Muscle layer of duodenum (tissue), 2 donors: ENCODE measurements around the gene GPR155.

Source experiments
- H3K27ac ChIP-seq: one replicate; pipeline ENCODE4 v1.7.0; 2013; ENCODE audit warnings: mild to moderate bottlenecking, low read length
- H3K27me3 ChIP-seq: one replicate; pipeline ENCODE4 v1.7.0; 2013; ENCODE audit warnings: low read depth, mild to moderate bottlenecking, control low read depth, low read length
- H3K36me3 ChIP-seq, 2 donors: one replicate each; pipeline ENCODE4 v1.7.0; 2013; ENCODE audit warnings: low read length in 2 of 2, control low read depth in 1 of 2, mild to moderate bottlenecking in 1 of 2; ENCODE audit not compliant: insufficient read depth in 2 of 2, control insufficient read depth in 1 of 2
- H3K4me1 ChIP-seq, 2 donors: one replicate each; pipeline ENCODE4 v1.7.0; 2013; ENCODE audit warnings: low read length in 2 of 2, mild to moderate bottlenecking in 2 of 2, control low read depth in 1 of 2, moderate library complexity in 1 of 2; ENCODE audit not compliant: insufficient read depth in 2 of 2, control insufficient read depth in 1 of 2
- H3K4me3 ChIP-seq, 2 donors: one replicate each; pipeline ENCODE4 v1.7.0; 2013; ENCODE audit warnings: low read length in 2 of 2, low read depth in 1 of 2, mild to moderate bottlenecking in 1 of 2
- H3K9me3 ChIP-seq, 2 donors: one replicate each; pipeline ENCODE4 v1.7.0; 2013; ENCODE audit warnings: low read length in 2 of 2, control low read depth in 1 of 2, mild to moderate bottlenecking in 1 of 2; ENCODE audit not compliant: control insufficient read depth in 1 of 2
- donor health status: healthy.

GPR155 gene, protein sequence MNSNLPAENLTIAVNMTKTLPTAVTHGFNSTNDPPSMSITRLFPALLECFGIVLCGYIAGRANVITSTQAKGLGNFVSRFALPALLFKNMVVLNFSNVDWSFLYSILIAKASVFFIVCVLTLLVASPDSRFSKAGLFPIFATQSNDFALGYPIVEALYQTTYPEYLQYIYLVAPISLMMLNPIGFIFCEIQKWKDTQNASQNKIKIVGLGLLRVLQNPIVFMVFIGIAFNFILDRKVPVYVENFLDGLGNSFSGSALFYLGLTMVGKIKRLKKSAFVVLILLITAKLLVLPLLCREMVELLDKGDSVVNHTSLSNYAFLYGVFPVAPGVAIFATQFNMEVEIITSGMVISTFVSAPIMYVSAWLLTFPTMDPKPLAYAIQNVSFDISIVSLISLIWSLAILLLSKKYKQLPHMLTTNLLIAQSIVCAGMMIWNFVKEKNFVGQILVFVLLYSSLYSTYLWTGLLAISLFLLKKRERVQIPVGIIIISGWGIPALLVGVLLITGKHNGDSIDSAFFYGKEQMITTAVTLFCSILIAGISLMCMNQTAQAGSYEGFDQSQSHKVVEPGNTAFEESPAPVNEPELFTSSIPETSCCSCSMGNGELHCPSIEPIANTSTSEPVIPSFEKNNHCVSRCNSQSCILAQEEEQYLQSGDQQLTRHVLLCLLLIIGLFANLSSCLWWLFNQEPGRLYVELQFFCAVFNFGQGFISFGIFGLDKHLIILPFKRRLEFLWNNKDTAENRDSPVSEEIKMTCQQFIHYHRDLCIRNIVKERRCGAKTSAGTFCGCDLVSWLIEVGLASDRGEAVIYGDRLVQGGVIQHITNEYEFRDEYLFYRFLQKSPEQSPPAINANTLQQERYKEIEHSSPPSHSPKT

GRCh38 chr2:174486563-174487107, at the start of gene GPR155:
TSS of gene GPR155 (minus strand) at chr2:174487029. CDS start at chr2:174481956, 5,073 bp downstream.
- peak within 1 kb of the TSS; percentile 92 for H3K27ac ChIP-seq
- peaks cover under 1 to 2% of the 10 kb centered on the region in 2 donors for H3K36me3 ChIP-seq
- no peaks in the 10 kb centered on the region for H3K9me3 ChIP-seq
- H3K4me3 ChIP-seq, result peak within 1 kb of the TSS; percentile 86 to 89
- H3K4me1 ChIP-seq, result peaks cover 0 to 8% of the 10 kb centered on the region in 2 donors
- no peaks in the 10 kb centered on the region for H3K27me3 ChIP-seq

- no peak overlapping the region for H3K27ac ChIP-seq
- H3K4me3 ChIP-seq, result no peak overlapping the region
- no peaks in the 10 kb centered on the region for H3K9me3 ChIP-seq
- no peaks in the 10 kb centered on the region for H3K27me3 ChIP-seq
- H3K36me3 ChIP-seq, result no peaks in the 10 kb centered on the region
- H3K4me1 ChIP-seq, result no peaks in the 10 kb centered on the region
These were observed 49.2 kb upstream of the GPR155 start for GRCh38 chr2:174535757-174536703.

- H3K4me3 ChIP-seq, result no peak overlapping the region
- no peaks in the 10 kb centered on the region for H3K4me1 ChIP-seq
- H3K36me3 ChIP-seq, result no peaks in the 10 kb centered on the region
- no peaks in the 10 kb centered on the region for H3K9me3 ChIP-seq
- H3K27me3 ChIP-seq, result no peaks in the 10 kb centered on the region
- no peak overlapping the region for H3K27ac ChIP-seq
These were observed 48.3 kb upstream of the GPR155 start for GRCh38 chr2:174535083-174535482.

DNA sequence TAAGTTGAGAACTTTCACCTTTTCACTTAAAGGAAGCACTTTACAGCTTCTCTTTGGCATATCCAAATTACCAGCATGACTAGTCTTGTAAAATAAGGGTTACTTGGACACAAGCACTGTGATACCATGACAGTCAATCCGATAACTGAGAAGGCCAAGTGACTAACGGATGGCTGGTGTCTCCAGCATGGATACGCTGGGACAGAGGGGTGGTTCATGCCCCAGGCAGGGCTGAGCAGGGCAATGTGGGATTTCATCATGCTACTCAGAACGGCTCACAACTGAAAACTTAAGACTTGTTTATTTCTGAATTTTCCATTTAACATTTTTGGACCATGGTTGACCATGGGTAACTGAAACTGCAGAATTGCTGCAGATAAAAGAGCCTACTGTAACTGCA, 43.1 kb upstream of the GPR155 start:
- H3K9me3 ChIP-seq, result no peaks in the 10 kb centered on the region
- no peaks in the 10 kb centered on the region for H3K4me1 ChIP-seq
- H3K4me3 ChIP-seq, result no peak overlapping the region
- no peaks in the 10 kb centered on the region for H3K27me3 ChIP-seq
- no peak overlapping the region for H3K27ac ChIP-seq
- H3K36me3 ChIP-seq, result no peaks in the 10 kb centered on the region

- Histone ChIP-seq H3K9me3 (no peaks in the 10 kb centered on the region), H3K36me3 (no peaks in the 10 kb centered on the region), H3K27me3 (no peaks in the 10 kb centered on the region), H3K4me1 (no peaks in the 10 kb centered on the region), H3K4me3 (no peak overlapping the region), H3K27ac (no peak overlapping the region)
These were observed 41.1 kb upstream of the GPR155 start for GRCh38 chr2:174527959-174528358.

- Histone ChIP-seq H3K27ac (no peak overlapping the region), H3K4me1 (no peaks in the 10 kb centered on the region), H3K4me3 (no peak overlapping the region), H3K9me3 (no peaks in the 10 kb centered on the region), H3K27me3 (no peaks in the 10 kb centered on the region), H3K36me3 (no peaks in the 10 kb centered on the region)
These were observed 40.4 kb upstream of the GPR155 start for GRCh38 chr2:174527101-174527721.

- no peaks in the 10 kb centered on the region for H3K4me1 ChIP-seq
These were observed 37.7 kb upstream of the GPR155 start for GRCh38 chr2:174524527-174524926.

GRCh38 chr2:174522553-174522952, 35.7 kb upstream of the GPR155 start:
- no peak overlapping the region for H3K27ac ChIP-seq
- H3K36me3 ChIP-seq, result no peaks in the 10 kb centered on the region
- H3K9me3 ChIP-seq, result no peaks in the 10 kb centered on the region
- H3K4me1 ChIP-seq, result no peaks in the 10 kb centered on the region
- H3K4me3 ChIP-seq, result no peak overlapping the region
- no peaks in the 10 kb centered on the region for H3K27me3 ChIP-seq

More at GRCh38 chr2:174524527-174524926, 37.7 kb upstream of the GPR155 start:
- H3K9me3 ChIP-seq, result no peaks in the 10 kb centered on the region
- H3K4me3 ChIP-seq, result no peak overlapping the region
- no peaks in the 10 kb centered on the region for H3K36me3 ChIP-seq
- no peaks in the 10 kb centered on the region for H3K27me3 ChIP-seq
- H3K27ac ChIP-seq, result peak overlapping the region; percentile 6

- Histone ChIP-seq H3K4me3 (no peak overlapping the region), H3K27me3 (no peaks in the 10 kb centered on the region), H3K36me3 (no peaks in the 10 kb centered on the region), H3K9me3 (no peaks in the 10 kb centered on the region), H3K4me1 (no peaks in the 10 kb centered on the region), H3K27ac (no peak overlapping the region)
These were observed 31.6 kb upstream of the GPR155 start for GRCh38 chr2:174518395-174518794.
